Calu3 (cell line): ENCODE measurements around the gene CA12. TPM values are rescaled to one million over a fixed set of nuclear protein-coding genes. Genes with fewer than 3 reads are reported as not detected.
A peak's percentile ranks its signal among the peaks of the same experiment; 100 is the strongest.

Source experiments
- BruUV-seq: library from RNA; stranded (reverse); fragments of 400-500 nt; replicated peaks from 2 replicates; lab custom pipeline; 2021; lab: Mats Ljungman, UMichigan
- CTCF ChIA-PET: fragments of 300-600 bp; sonication (Branson Sonifier 250); formaldehyde crosslinking; loops from one replicate; lab custom pipeline; 2022; ENCODE audit warnings: antibody characterized with exemption; lab: Charles Lee
- DNase-seq: peaks from one replicate; pipeline ENCODE4 v3.0.0; 2022
- H3K27ac Mint-ChIP-seq: one replicate; pipeline ENCODE4 v1.8.0; 2022; ENCODE audit warnings: mixed read lengths; ENCODE audit not compliant: unreplicated experiment
- H3K27me3 Mint-ChIP-seq: one replicate; pipeline ENCODE4 v1.8.0; 2022; ENCODE audit warnings: mixed read lengths; ENCODE audit not compliant: unreplicated experiment
- H3K36me3 Mint-ChIP-seq: one replicate; pipeline ENCODE4 v1.8.0; 2022; ENCODE audit warnings: mild to moderate bottlenecking, moderate library complexity, mixed read lengths; ENCODE audit not compliant: insufficient read depth, unreplicated experiment
- H3K4me1 Mint-ChIP-seq: one replicate; pipeline ENCODE4 v1.8.0; 2022; ENCODE audit warnings: mild to moderate bottlenecking, low read depth, mixed read lengths; ENCODE audit not compliant: unreplicated experiment
- H3K4me3 Mint-ChIP-seq: one replicate; pipeline ENCODE4 v1.8.0; 2022; ENCODE audit warnings: mild to moderate bottlenecking, low read depth, moderate library complexity, mixed read lengths; ENCODE audit not compliant: unreplicated experiment
- H3K9me3 Mint-ChIP-seq: one replicate; pipeline ENCODE4 v1.8.0; 2022; ENCODE audit warnings: low read depth, mixed read lengths; ENCODE audit not compliant: unreplicated experiment
- CTCF ChIP-seq: fragments of 200-600 bp; IDR thresholded peaks from one replicate; pipeline ENCODE4 v1.8.0; 2022; ENCODE audit warnings: antibody characterized with exemption; ENCODE audit not compliant: unreplicated experiment
- intact Hi-C: fragments of 100-400 bp; cut with micrococcal nuclease; formaldehyde crosslinking; loops from one replicate; pipeline ENCODE4 v1.10.0; 2022; ENCODE audit not compliant: unreplicated experiment
- total RNA-seq: library from RNA; stranded (reverse); gene quantifications from 2 replicates; pipeline ENCODE4 v1.2.3, GENCODE V29; 2022

CA12 gene
- total RNA-seq, 1 experiment from 2014 or later, result 21.5 TPM

- no peak overlapping the region for H3K27ac Mint-ChIP-seq
- intact Hi-C loops, result no loop called here
- no peaks in the 10 kb centered on the region for H3K27me3 Mint-ChIP-seq
- no TSS peak for BruUV-seq
- TF ChIP-seq CTCF, result no peak
- peaks cover 36% of the 10 kb centered on the region for H3K4me1 Mint-ChIP-seq
- CTCF ChIA-PET, result no interaction called here
- DNase-seq, result no peak
- H3K4me3 Mint-ChIP-seq, result no peak overlapping the region
- no peaks in the 10 kb centered on the region for H3K36me3 Mint-ChIP-seq
- H3K9me3 Mint-ChIP-seq, result peaks cover 2% of the 10 kb centered on the region
Measured at GRCh38 chr15:63334821-63335220, 46.8 kb downstream of the CA12 start.

- Mint-ChIP-seq H3K9me3 (peaks cover 2% of the 10 kb centered on the region), H3K27ac (peak overlapping the region; percentile 24), H3K27me3 (no peaks in the 10 kb centered on the region), H3K36me3 (no peaks in the 10 kb centered on the region), H3K4me1 (peaks cover 36% of the 10 kb centered on the region), H3K4me3 (no peak overlapping the region)
- no peak for TF ChIP-seq CTCF
- peak; percentile 56 for DNase-seq
- intact Hi-C loops, result no loop called here
- CTCF ChIA-PET, result interaction anchor here (0.6 to 1.7 kb wide), 5 partner anchors 35 to 67 kb away, joined by 3 to 5 read pairs (median 4); no protein-coding TSS in a partner anchor
- no TSS peak for BruUV-seq
Measured at GRCh38 chr15:63332367-63333124, 49.1 kb downstream of the CA12 start.

GRCh38 chr15:63331456-63331855, 50.2 kb downstream of the CA12 start:
- no peak overlapping the region for H3K27ac Mint-ChIP-seq

GRCh38 chr15:63330926-63331325, 50.7 kb downstream of the CA12 start:
- H3K27me3 Mint-ChIP-seq, result no peaks in the 10 kb centered on the region
- H3K4me3 Mint-ChIP-seq, result no peak overlapping the region
- TF ChIP-seq CTCF, result no peak
- intact Hi-C loops, result no loop called here
- no peak for DNase-seq
- no peaks in the 10 kb centered on the region for H3K9me3 Mint-ChIP-seq
- H3K27ac Mint-ChIP-seq, result no peak overlapping the region
- CTCF ChIA-PET, result interaction anchor here (1.0 kb wide), 1 partner anchor 12 kb away, joined by 5 read pairs; no protein-coding TSS in a partner anchor
- H3K4me1 Mint-ChIP-seq, result peaks cover 28% of the 10 kb centered on the region
- no peaks in the 10 kb centered on the region for H3K36me3 Mint-ChIP-seq
- no TSS peak for BruUV-seq

More at GRCh38 chr15:63331456-63331855, 50.2 kb downstream of the CA12 start:
- TF ChIP-seq CTCF, result no peak
- Mint-ChIP-seq H3K27me3 (no peaks in the 10 kb centered on the region), H3K9me3 (no peaks in the 10 kb centered on the region), H3K36me3 (no peaks in the 10 kb centered on the region), H3K4me3 (no peak overlapping the region), H3K4me1 (peaks cover 28% of the 10 kb centered on the region)
- BruUV-seq, result no TSS peak
- CTCF ChIA-PET, result interaction anchor here (0.7 to 1.7 kb wide), 4 partner anchors 12 to 53 kb away, joined by 3 to 5 read pairs (median 4); no protein-coding TSS in a partner anchor
- intact Hi-C loops, result no loop called here
- no peak for DNase-seq
